ENCODE results near the gene EOMES. TPM values are rescaled to one million over a fixed set of nuclear protein-coding genes. Genes with fewer than 3 reads are reported as not detected.

Gene EOMES
- polyA plus RNA-seq, 1 donor (not counting 4 experiments of a cell fraction or from before 2014, with no cell fraction given): 1.6 TPM

DNA sequence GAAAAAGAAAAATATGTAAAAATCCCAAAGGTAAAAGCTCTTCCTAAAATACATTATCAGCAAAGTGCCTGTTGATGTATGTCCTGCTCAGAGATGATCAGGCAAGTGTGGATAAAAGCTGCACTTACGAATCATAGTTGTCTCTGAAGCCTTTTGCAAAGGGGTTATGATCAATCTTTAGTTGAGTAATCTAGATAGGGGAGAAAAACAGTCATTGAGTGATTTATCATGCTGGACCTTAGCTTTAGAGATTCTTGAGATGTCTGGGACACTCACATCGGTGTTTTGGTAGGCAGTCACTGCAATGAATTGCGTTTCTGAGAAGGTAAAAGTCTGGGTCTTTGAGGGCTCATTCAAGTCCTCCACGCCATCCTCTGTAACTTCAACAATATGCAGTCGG lies 3.7 kb downstream of the EOMES start:
- Histone ChIP-seq H3K4me2 (ENCODE audit: control insufficient read depth, extremely low read depth, insufficient read depth, low read depth, low read length) (no peak overlapping the region), H3K9ac (ENCODE audit: control insufficient read depth, extremely low read depth, insufficient read depth, low read length) (no peak overlapping the region), H3K27ac (ENCODE audit: control insufficient read depth, insufficient read depth, low read length) (no peak overlapping the region), H3K4me1 (ENCODE audit: control insufficient read depth, extremely low read depth, insufficient read depth, low read length) (peaks cover 31% of the 10 kb centered on the region), H2AFZ (ENCODE audit: control insufficient read depth, low read length) (no peak overlapping the region), H3K79me2 (ENCODE audit: control insufficient read depth, insufficient read depth, low read length) (no peaks in the 10 kb centered on the region), H3K36me3 (ENCODE audit: control insufficient read depth in 2 of 2, extremely low read depth in 1 of 2, insufficient read depth in 2 of 2, low read length in 2 of 2) (no peaks in the 10 kb centered on the region), H3K9me1 (ENCODE audit: control insufficient read depth, extremely low read depth, insufficient read depth, low read length) (no peaks in the 10 kb centered on the region), H3K9me3 (ENCODE audit: control insufficient read depth, low read depth, low read length) (no peaks in the 10 kb centered on the region), H4K20me1 (ENCODE audit: control insufficient read depth, extremely low read depth, insufficient read depth, low read length) (no peaks in the 10 kb centered on the region), H3K27me3 (ENCODE audit: control insufficient read depth, extremely low read depth, insufficient read depth, low read length) (peaks cover 32% of the 10 kb centered on the region), H3K4me3 (ENCODE audit: control insufficient read depth in 2 of 3, extremely low read depth in 1 of 3, insufficient read depth in 2 of 3, low read depth in 1 of 3, low read length in 3 of 3) (no peak overlapping the region)
- dilution Hi-C loops (cut with MboI; ENCODE audit: extremely low pct_ligation_motif_present, low sequenced_read_pairs): no loop called here
- no peak for DNase-seq (ENCODE audit: low read depth, low spot score)
- TF ChIP-seq CTCF (optimal IDR thresholded peaks at IDR 0.05 in 1 of 3, IDR thresholded peaks at IDR 0.05 in 1 of 3, conservative IDR thresholded peaks at IDR 0.05 in 1 of 3; ENCODE audit: extremely low read depth in 1 of 3, insufficient read depth in 2 of 3, low read length in 3 of 3) (no peak), EZH2 (IDR thresholded peaks at IDR 0.05; ENCODE audit: low read length) (no peak)
- no peak for FAIRE-seq

DNA sequence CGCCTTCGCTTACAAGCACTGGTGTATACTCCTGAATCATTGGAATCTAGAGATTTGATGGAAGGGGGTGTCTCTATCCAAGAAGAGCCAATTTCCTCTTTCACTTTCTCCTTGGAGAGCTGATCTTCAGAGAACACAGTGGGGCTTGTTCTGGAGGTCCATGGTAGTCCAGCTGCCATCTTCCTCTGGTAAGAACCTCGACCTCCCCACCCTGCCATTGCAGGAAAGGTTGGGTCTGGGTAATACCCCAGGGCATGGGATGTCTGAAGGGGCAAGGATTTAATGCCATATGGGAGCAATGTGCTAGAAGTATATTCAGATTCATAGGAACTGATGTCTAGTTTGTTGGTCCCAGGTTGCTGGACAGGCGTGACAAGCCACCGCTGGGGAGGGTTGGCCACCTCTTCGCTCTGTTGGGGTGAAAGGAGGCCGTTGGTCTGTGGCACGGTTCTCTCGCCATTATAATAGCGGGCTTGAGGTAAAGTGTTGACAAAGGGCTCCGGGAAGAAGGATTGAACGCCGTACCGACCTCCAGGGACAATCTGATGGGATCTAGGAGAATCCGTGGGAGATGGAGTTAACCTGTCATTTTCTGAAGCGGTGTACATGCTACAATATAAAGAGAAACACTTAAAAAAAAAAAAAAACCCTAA lies 4.8 kb downstream of the EOMES start:
- Histone ChIP-seq H4K20me1 (ENCODE audit: control insufficient read depth, extremely low read depth, insufficient read depth, low read length) (no peaks in the 10 kb centered on the region), H3K4me1 (ENCODE audit: control insufficient read depth, extremely low read depth, insufficient read depth, low read length) (peaks cover 32% of the 10 kb centered on the region), H3K79me2 (ENCODE audit: control insufficient read depth, insufficient read depth, low read length) (no peaks in the 10 kb centered on the region), H3K27ac (ENCODE audit: control insufficient read depth, insufficient read depth, low read length) (no peak overlapping the region), H3K9me3 (ENCODE audit: control insufficient read depth, low read depth, low read length) (no peaks in the 10 kb centered on the region), H3K27me3 (ENCODE audit: control insufficient read depth, extremely low read depth, insufficient read depth, low read length) (peaks cover 30% of the 10 kb centered on the region), H3K9ac (ENCODE audit: control insufficient read depth, extremely low read depth, insufficient read depth, low read length) (no peak overlapping the region), H3K4me3 (ENCODE audit: control insufficient read depth in 2 of 3, extremely low read depth in 1 of 3, insufficient read depth in 2 of 3, low read depth in 1 of 3, low read length in 3 of 3) (no peak overlapping the region), H3K4me2 (ENCODE audit: control insufficient read depth, extremely low read depth, insufficient read depth, low read depth, low read length) (no peak overlapping the region), H3K9me1 (ENCODE audit: control insufficient read depth, extremely low read depth, insufficient read depth, low read length) (no peaks in the 10 kb centered on the region), H3K36me3 (ENCODE audit: control insufficient read depth in 2 of 2, extremely low read depth in 1 of 2, insufficient read depth in 2 of 2, low read length in 2 of 2) (no peaks in the 10 kb centered on the region), H2AFZ (ENCODE audit: control insufficient read depth, low read length) (no peak overlapping the region)
- TF ChIP-seq CTCF (optimal IDR thresholded peaks at IDR 0.05 in 1 of 3, IDR thresholded peaks at IDR 0.05 in 1 of 3, conservative IDR thresholded peaks at IDR 0.05 in 1 of 3; ENCODE audit: extremely low read depth in 1 of 3, insufficient read depth in 2 of 3, low read length in 3 of 3) (no peak), EZH2 (IDR thresholded peaks at IDR 0.05; ENCODE audit: low read length) (no peak)
- dilution Hi-C loops (cut with MboI; ENCODE audit: extremely low pct_ligation_motif_present, low sequenced_read_pairs): no loop called here
- no peak for DNase-seq (ENCODE audit: low read depth, low spot score)
- FAIRE-seq: no peak

All from keratinocyte (primary cell).